HEK293 (cell line): ENCODE measurements around the gene TCP11.

Experiments used
- TSHZ1 ChIP-seq: fragments of 450-650 bp; formaldehyde crosslinking; IDR thresholded peaks from 2 replicates; pipeline ENCODE4 v1.5.1; 2016; ENCODE audit warnings: missing biosample characterization, missing genetic modification characterization, borderline replicate concordance
- ZNF350 ChIP-seq: fragments of 450-650 bp; formaldehyde crosslinking; IDR thresholded peaks from 2 replicates; pipeline ENCODE4 v1.5.0; 2017; ENCODE audit warnings: missing biosample characterization, mild to moderate bottlenecking, missing genetic modification characterization
- TF ChIP-seq, protein P1 (sequence below): fragments of 450-650 bp; formaldehyde crosslinking; IDR thresholded peaks from 2 replicates; pipeline ENCODE4 v1.5.1; 2016; ENCODE audit warnings: missing biosample characterization, missing genetic modification characterization
- TF ChIP-seq, protein P2 (sequence below): fragments of 450-650 bp; formaldehyde crosslinking; IDR thresholded peaks from 2 replicates; pipeline ENCODE4 v1.5.1; 2016; ENCODE audit warnings: missing biosample characterization, missing genetic modification characterization

- TF ChIP-seq, protein P1, sequence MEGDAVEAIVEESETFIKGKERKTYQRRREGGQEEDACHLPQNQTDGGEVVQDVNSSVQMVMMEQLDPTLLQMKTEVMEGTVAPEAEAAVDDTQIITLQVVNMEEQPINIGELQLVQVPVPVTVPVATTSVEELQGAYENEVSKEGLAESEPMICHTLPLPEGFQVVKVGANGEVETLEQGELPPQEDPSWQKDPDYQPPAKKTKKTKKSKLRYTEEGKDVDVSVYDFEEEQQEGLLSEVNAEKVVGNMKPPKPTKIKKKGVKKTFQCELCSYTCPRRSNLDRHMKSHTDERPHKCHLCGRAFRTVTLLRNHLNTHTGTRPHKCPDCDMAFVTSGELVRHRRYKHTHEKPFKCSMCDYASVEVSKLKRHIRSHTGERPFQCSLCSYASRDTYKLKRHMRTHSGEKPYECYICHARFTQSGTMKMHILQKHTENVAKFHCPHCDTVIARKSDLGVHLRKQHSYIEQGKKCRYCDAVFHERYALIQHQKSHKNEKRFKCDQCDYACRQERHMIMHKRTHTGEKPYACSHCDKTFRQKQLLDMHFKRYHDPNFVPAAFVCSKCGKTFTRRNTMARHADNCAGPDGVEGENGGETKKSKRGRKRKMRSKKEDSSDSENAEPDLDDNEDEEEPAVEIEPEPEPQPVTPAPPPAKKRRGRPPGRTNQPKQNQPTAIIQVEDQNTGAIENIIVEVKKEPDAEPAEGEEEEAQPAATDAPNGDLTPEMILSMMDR = no peak
- TF ChIP-seq ZNF350 = no peak
- TF ChIP-seq, protein P2, sequence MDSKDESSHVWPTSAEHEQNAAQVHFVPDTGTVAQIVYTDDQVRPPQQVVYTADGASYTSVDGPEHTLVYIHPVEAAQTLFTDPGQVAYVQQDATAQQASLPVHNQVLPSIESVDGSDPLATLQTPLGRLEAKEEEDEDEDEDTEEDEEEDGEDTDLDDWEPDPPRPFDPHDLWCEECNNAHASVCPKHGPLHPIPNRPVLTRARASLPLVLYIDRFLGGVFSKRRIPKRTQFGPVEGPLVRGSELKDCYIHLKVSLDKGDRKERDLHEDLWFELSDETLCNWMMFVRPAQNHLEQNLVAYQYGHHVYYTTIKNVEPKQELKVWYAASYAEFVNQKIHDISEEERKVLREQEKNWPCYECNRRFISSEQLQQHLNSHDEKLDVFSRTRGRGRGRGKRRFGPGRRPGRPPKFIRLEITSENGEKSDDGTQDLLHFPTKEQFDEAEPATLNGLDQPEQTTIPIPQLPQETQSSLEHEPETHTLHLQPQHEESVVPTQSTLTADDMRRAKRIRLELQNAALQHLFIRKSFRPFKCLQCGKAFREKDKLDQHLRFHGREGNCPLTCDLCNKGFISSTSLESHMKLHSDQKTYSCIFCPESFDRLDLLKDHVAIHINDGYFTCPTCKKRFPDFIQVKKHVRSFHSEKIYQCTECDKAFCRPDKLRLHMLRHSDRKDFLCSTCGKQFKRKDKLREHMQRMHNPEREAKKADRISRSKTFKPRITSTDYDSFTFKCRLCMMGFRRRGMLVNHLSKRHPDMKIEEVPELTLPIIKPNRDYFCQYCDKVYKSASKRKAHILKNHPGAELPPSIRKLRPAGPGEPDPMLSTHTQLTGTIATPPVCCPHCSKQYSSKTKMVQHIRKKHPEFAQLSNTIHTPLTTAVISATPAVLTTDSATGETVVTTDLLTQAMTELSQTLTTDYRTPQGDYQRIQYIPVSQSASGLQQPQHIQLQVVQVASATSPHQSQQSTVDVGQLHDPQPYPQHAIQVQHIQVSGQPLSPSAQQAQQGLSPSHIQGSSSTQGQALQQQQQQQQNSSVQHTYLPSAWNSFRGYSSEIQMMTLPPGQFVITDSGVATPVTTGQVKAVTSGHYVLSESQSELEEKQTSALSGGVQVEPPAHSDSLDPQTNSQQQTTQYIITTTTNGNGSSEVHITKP (tag by site-specific recombination) = no peak
- no peak for TF ChIP-seq TSHZ1
These were observed 44.2 kb upstream of the TCP11 start for GRCh38 chr6:35185302-35185681.
